DND-41 (cell line): ENCODE data around the gene HERC6.

Experiments used
- EZH2 ChIP-seq: IDR thresholded peaks from 3 replicates; pipeline ENCODE4 v1.6.1; 2012; ENCODE audit warnings: borderline replicate concordance, low read depth, mild to moderate bottlenecking, moderate library complexity, low read length, inconsistent platforms; ENCODE audit not compliant: severe bottlenecking
- TF ChIP-seq, protein P1 (sequence below): IDR thresholded peaks from 2 replicates; pipeline ENCODE4 v1.5.1; 2012; ENCODE audit warnings: borderline replicate concordance, low read length, moderate library complexity, mild to moderate bottlenecking; ENCODE audit not compliant: poor library complexity, severe bottlenecking; ENCODE audit errors: extremely low read depth

- TF ChIP-seq, protein P1, sequence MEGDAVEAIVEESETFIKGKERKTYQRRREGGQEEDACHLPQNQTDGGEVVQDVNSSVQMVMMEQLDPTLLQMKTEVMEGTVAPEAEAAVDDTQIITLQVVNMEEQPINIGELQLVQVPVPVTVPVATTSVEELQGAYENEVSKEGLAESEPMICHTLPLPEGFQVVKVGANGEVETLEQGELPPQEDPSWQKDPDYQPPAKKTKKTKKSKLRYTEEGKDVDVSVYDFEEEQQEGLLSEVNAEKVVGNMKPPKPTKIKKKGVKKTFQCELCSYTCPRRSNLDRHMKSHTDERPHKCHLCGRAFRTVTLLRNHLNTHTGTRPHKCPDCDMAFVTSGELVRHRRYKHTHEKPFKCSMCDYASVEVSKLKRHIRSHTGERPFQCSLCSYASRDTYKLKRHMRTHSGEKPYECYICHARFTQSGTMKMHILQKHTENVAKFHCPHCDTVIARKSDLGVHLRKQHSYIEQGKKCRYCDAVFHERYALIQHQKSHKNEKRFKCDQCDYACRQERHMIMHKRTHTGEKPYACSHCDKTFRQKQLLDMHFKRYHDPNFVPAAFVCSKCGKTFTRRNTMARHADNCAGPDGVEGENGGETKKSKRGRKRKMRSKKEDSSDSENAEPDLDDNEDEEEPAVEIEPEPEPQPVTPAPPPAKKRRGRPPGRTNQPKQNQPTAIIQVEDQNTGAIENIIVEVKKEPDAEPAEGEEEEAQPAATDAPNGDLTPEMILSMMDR: no peak
- TF ChIP-seq EZH2: no peak
Measured at GRCh38 chr4:88458104-88458740, 79.6 kb downstream of the HERC6 start.
